Urothelium cell line (cell line): ENCODE results near the gene RASD1.

Source experiments
- DNase-seq: peaks from one replicate; pipeline ENCODE4 v3.0.0; 2011; ENCODE audit warnings: low spot score, mixed read lengths
- FAIRE-seq: peaks from 2 replicates; lab custom pipeline; 2011; peaks lifted over from hg19 to GRCh38; lab: Jason Lieb, UNC

The RASD1 gene

GRCh38 chr17:17496189-17497064 is at the start of gene RASD1:
TSS of gene RASD1 (minus strand) at chr17:17496395. CDS start at chr17:17496181, 214 bp downstream.
- FAIRE-seq (no peak), DNase-seq (peak; percentile 77)

GRCh38 chr17:17545984-17546383 is 49.8 kb upstream of the RASD1 start:
- FAIRE-seq = no peak
- no peak for DNase-seq

- peak; percentile 29 for DNase-seq
- no peak for FAIRE-seq
These were observed 49.0 kb upstream of the RASD1 start for GRCh38 chr17:17545031-17545820.

GRCh38 chr17:17542906-17543635 is 46.9 kb upstream of the RASD1 start:
- DNase-seq (no peak), FAIRE-seq (no peak)

- FAIRE-seq (no peak), DNase-seq (no peak)
These were observed 45.4 kb upstream of the RASD1 start for GRCh38 chr17:17541640-17542001.

GRCh38 chr17:17540935-17541639 is 44.9 kb upstream of the RASD1 start:
- FAIRE-seq (no peak), DNase-seq (no peak)

- no peak for FAIRE-seq
- DNase-seq = no peak
These were observed 44.2 kb upstream of the RASD1 start for GRCh38 chr17:17540278-17540906.

- no peak for DNase-seq
- FAIRE-seq = no peak
These were observed 43.4 kb upstream of the RASD1 start for GRCh38 chr17:17539591-17539990.

- FAIRE-seq = no peak
- DNase-seq = no peak
These were observed 42.5 kb upstream of the RASD1 start for GRCh38 chr17:17538417-17539391.

GRCh38 chr17:17537311-17538099 is 41.3 kb upstream of the RASD1 start:
- no peak for FAIRE-seq
- no peak for DNase-seq

GRCh38 chr17:17536702-17537101 is 40.5 kb upstream of the RASD1 start:
- FAIRE-seq = peak; percentile 42
- no peak for DNase-seq

- DNase-seq (no peak), FAIRE-seq (no peak)
These were observed 39.8 kb upstream of the RASD1 start for GRCh38 chr17:17535957-17536356.

- no peak for DNase-seq
These were observed 37.8 kb upstream of the RASD1 start for GRCh38 chr17:17533901-17534441.

GRCh38 chr17:17532991-17533390 is 36.8 kb upstream of the RASD1 start:
- no peak for DNase-seq
- FAIRE-seq = no peak

More at GRCh38 chr17:17533901-17534441, 37.8 kb upstream of the RASD1 start:
- FAIRE-seq = no peak

- no peak for FAIRE-seq
- DNase-seq = no peak
These were observed 35.0 kb upstream of the RASD1 start for GRCh38 chr17:17531156-17531555.

- DNase-seq (no peak), FAIRE-seq (no peak)
These were observed 32.8 kb upstream of the RASD1 start for GRCh38 chr17:17528696-17529652.
